ENCODE measurements around the gene HS2ST1. TPM values are rescaled to one million over a fixed set of nuclear protein-coding genes. Genes with fewer than 3 reads are reported as not detected.

HS2ST1 gene
- total RNA-seq, 4 donors from 2014 or later, result 4.6 to 53.5 (median 15.5) TPM

DNA sequence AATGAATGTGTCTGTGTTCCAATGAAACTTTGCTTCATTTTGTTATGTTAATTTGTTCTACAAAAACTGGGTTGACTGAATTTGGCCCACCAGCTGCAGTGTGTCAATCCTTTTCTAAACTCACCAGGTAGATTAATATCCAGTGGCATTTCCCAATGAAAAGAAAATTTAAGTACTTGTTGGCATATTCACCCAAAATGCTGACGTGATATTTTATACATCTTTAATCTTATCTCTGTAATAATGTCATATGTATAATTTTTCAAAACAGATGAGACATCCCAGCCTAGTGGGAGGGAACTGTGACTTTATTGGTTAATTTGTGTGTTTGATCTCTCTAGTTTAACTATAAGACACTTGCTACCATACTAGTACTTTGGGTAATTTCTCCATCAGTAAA is 8.6 kb upstream of the HS2ST1 start:
- H3K27me3 ChIP-seq, result no peaks in the 10 kb centered on the region
- H3K4me1 ChIP-seq, result peaks cover 0 to 3% of the 10 kb centered on the region in 2 donors
- no peak overlapping the region for H3K4me3 ChIP-seq
- H3K36me3 ChIP-seq, result no peaks in the 10 kb centered on the region
- intact Hi-C loops (cut with DNase I; ENCODE audit: low total_unique reads), result no loop called here
- DNase-seq, result no peak
- H3K9me3 ChIP-seq, result no peaks in the 10 kb centered on the region
- H3K27ac ChIP-seq, result no peak overlapping the region
- TF ChIP-seq, protein P1, sequence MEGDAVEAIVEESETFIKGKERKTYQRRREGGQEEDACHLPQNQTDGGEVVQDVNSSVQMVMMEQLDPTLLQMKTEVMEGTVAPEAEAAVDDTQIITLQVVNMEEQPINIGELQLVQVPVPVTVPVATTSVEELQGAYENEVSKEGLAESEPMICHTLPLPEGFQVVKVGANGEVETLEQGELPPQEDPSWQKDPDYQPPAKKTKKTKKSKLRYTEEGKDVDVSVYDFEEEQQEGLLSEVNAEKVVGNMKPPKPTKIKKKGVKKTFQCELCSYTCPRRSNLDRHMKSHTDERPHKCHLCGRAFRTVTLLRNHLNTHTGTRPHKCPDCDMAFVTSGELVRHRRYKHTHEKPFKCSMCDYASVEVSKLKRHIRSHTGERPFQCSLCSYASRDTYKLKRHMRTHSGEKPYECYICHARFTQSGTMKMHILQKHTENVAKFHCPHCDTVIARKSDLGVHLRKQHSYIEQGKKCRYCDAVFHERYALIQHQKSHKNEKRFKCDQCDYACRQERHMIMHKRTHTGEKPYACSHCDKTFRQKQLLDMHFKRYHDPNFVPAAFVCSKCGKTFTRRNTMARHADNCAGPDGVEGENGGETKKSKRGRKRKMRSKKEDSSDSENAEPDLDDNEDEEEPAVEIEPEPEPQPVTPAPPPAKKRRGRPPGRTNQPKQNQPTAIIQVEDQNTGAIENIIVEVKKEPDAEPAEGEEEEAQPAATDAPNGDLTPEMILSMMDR (IDR thresholded peaks at IDR 0.05), result no peak
- no peak for TF ChIP-seq POLR2A (IDR thresholded peaks at IDR 0.05)

DNA sequence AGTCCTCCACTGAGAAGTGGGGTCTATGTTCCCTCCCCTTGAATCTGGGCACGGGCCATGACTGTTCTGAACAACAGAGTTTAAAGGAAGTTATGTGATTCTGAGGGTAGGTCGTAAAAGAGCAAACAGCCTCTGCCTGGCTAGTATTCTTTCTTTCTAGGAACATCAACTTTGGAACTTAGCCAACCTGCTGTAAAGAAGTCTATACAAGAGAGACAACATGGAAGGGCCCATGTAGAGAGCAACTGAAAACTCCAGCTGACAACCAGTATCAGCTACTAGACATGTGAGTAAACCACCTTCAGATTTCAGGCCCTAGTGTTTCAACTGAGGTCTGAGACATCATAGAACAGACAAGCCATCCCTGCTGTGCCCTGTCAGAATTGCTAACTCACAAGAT is 8.0 kb upstream of the HS2ST1 start:
- Histone ChIP-seq H3K4me1 (peaks cover 0 to 3% of the 10 kb centered on the region in 2 donors), H3K4me3 (no peak overlapping the region), H3K27me3 (no peaks in the 10 kb centered on the region), H3K9me3 (no peaks in the 10 kb centered on the region), H3K36me3 (no peaks in the 10 kb centered on the region), H3K27ac (no peak overlapping the region)
- no peak for DNase-seq
- intact Hi-C loops (cut with DNase I; ENCODE audit: low total_unique reads), result no loop called here
- TF ChIP-seq POLR2A (IDR thresholded peaks at IDR 0.05), result no peak
- TF ChIP-seq, protein P1 (IDR thresholded peaks at IDR 0.05), result no peak

DNA sequence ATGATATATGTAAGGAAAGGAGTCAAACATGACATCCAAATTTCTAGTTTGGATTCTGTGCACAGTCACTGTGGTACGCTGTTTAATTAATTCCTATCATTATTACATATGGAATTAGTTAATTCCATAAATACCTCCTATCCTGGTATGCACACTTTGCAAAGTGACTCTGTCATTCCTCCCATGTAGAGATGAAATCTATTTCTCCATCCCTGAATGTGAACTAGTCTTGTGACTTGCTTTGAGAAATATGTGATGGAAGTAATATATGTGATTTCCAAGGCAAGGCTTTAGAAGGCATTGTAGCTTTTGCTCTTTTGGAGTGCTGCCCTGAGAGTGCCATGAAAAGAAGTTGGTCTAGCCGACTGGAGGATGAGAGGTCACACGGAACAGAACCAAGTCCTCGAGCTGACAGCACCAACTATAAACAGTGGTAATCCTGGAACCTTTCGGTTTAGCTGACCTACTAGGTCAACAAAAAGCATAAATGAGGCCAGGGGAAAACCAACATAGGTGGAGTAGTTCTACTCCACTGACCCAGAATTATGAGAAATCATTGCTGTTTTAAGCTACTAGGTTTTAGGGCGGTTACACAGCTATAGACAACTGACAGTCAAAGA is 2.0 kb upstream of the HS2ST1 start:
- Histone ChIP-seq H3K9me3 (no peaks in the 10 kb centered on the region), H3K36me3 (no peaks in the 10 kb centered on the region), H3K27ac (no peak overlapping the region), H3K4me3 (peak overlapping the region in 1 of 2 donors; percentile 87), H3K27me3 (no peaks in the 10 kb centered on the region), H3K4me1 (peaks cover 0 to 5% of the 10 kb centered on the region in 2 donors)
- DNase-seq, result no peak
- TF ChIP-seq, protein P1 (IDR thresholded peaks at IDR 0.05), result no peak
- no peak for TF ChIP-seq POLR2A (IDR thresholded peaks at IDR 0.05)
- intact Hi-C loops (cut with DNase I; ENCODE audit: low total_unique reads), result loop anchor here (10.0 kb wide), 1 partner anchor 198 kb away; no protein-coding TSS in a partner anchor

DNA sequence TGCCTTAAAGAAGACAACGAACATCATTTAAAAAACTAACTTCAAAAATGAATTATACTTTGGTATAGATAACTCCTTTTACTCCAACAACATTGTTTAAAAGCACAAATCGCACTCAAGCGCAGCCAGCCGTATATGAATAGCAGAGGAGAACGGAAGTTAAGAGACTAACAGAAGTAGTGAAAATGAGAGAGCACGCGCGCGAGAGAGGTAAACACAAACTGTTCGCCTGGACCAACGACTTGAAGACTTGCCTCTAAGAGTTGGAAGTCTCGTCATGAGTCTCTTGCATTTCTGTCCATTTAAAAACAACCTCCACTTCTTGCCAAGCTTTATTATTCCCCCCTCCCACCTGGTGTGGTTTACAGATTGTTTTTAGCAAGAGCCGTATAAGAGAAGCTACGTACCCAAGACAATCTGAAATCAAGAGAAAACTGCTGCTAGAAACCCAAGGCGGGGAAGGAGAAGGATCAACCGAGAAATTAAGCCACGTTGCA is 988 bp upstream of the HS2ST1 start:
- intact Hi-C loops (cut with DNase I; ENCODE audit: low total_unique reads), result loop anchor here (10.0 kb wide), 1 partner anchor 199 kb away; no protein-coding TSS in a partner anchor
- peak overlapping the region; percentile 87 to 97 for H3K4me3 ChIP-seq
- TF ChIP-seq, protein P1 (IDR thresholded peaks at IDR 0.05), result no peak
- TF ChIP-seq POLR2A (IDR thresholded peaks at IDR 0.05), result no peak
- H3K4me1 ChIP-seq, result peaks cover 0 to 5% of the 10 kb centered on the region in 2 donors
- no peak for DNase-seq
- H3K27me3 ChIP-seq, result no peaks in the 10 kb centered on the region
- H3K27ac ChIP-seq, result peak overlapping the region; percentile 84 to 92
- no peaks in the 10 kb centered on the region for H3K9me3 ChIP-seq
- no peaks in the 10 kb centered on the region for H3K36me3 ChIP-seq

DNA sequence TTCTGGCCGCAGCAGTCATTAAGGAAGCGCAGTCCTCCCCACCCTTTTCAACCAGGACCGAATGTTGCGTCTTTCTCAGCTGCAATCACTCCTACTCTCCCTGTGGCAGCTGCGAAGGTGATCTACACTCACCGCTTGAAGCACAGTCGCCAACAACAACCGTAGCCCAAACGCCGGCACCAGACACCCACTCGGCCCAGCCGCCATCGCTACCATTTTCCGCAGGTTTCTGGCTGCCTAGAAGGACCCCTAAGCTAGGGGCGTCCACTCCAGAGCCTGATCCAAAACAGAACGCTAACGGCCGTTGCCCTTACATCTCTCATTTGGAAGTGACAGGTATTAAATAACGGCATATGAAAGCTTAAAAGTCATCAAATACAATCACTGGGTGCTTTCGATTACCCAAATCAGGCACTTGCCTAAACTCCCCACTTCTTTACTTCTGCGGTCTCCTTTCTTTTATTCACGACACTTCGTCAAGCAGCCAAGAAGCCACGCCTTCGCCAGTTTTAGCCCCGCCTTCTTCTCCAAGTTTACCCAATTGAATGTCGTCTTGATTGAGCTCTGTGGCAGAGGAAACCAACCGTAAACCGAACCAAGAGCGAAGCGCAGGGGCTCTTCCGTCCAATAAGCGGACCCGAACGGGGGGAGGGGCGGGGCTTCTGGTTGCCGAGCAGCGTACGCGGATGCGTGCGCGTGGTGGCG is 387 bp upstream of the HS2ST1 start, which contains the start of gene SELENOF:
SELENOF (minus strand) TSS at position 231 of the 705 bp plus-strand sequence; CDS start at position 216, 15 bp downstream.
- TF ChIP-seq, protein P1 (IDR thresholded peaks at IDR 0.05), result peak in 1 of 4 experiments; percentile 27
- peak; percentile 11 to 88 for TF ChIP-seq POLR2A (IDR thresholded peaks at IDR 0.05)
- Histone ChIP-seq H3K27me3 (no peaks in the 10 kb centered on the region), H3K36me3 (no peaks in the 10 kb centered on the region), H3K4me3 (peak within 1 kb of the TSS; percentile 87 to 97), H3K27ac (peak within 1 kb of the TSS; percentile 84 to 92), H3K4me1 (peaks cover 0 to 5% of the 10 kb centered on the region in 2 donors), H3K9me3 (no peaks in the 10 kb centered on the region)
- peak; percentile 99 to 100 for DNase-seq
- intact Hi-C loops (cut with DNase I; ENCODE audit: low total_unique reads), result loop anchor here (10.0 kb wide), 1 partner anchor 199 kb away; no protein-coding TSS in a partner anchor

Measured in uterus (tissue), 4 donors.